Caki2 (cell line): Measurements from ENCODE around the gene SUN1. TPM values are rescaled to one million over a fixed set of nuclear protein-coding genes. Genes with fewer than 3 reads are reported as not detected.

Experiments used
- DNase-seq: peaks from one replicate; pipeline ENCODE4 v3.0.0-alpha.2; 2015; ENCODE audit warnings: low read depth
- in situ Hi-C: cut with HindIII; loops from 2 replicates; pipeline ENCODE4 v1.10.0; 2016; ENCODE audit warnings: low sequenced_read_pairs, low pct_unique_long_range_greater_than_20kb, mixed read lengths
- total RNA-seq: library from RNA; depleted of rRNA; stranded (reverse); fragments of >200 nt; shearing (Covaris generic); gene quantifications from 2 replicates; pipeline ENCODE4 v1.2.3, GENCODE V29; 2014; ENCODE audit warnings: low replicate concordance

The SUN1 gene
- total RNA-seq, 1 experiment from 2014 or later, result 111 TPM

- DNase-seq, result no peak
- in situ Hi-C loops, result no loop called here
Measured at GRCh38 chr7:828793-829561, 3.3 kb upstream of the SUN1 start.

GRCh38 chr7:830069-830468 is 2.2 kb upstream of the SUN1 start:
- no peak for DNase-seq
- in situ Hi-C loops, result no loop called here

DNA sequence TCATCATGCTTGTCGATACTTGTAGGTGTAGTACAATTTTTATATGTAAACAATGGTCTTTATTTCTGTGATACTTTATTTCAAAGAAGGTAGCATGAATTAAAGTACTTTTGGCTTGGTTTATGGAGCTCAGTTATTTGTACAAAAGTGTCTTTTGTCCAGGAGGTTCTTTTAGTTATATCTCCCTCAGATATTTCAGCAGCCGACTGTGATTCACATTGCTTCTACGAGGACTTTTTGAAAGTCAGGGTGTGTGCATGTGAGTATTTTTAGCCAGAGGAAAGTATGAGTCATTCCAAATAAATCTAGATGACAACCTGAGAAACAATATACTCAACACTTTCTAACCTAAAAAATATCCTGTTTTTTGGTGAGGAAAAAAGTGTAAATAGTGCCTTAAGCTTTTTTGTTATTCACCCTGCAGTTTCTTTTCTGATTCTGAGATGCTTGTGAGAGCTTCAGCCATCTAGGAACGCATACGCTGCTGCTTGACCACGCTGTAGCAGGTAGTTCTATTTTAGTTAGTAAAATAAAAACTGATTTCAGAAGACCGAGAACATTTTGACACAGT is 595 bp upstream of the SUN1 start:
- DNase-seq, result peak; percentile 85
- in situ Hi-C loops, result no loop called here

- DNase-seq, result no peak
Measured at GRCh38 chr7:832968-833424, 720 bp downstream of the SUN1 start.

DNA sequence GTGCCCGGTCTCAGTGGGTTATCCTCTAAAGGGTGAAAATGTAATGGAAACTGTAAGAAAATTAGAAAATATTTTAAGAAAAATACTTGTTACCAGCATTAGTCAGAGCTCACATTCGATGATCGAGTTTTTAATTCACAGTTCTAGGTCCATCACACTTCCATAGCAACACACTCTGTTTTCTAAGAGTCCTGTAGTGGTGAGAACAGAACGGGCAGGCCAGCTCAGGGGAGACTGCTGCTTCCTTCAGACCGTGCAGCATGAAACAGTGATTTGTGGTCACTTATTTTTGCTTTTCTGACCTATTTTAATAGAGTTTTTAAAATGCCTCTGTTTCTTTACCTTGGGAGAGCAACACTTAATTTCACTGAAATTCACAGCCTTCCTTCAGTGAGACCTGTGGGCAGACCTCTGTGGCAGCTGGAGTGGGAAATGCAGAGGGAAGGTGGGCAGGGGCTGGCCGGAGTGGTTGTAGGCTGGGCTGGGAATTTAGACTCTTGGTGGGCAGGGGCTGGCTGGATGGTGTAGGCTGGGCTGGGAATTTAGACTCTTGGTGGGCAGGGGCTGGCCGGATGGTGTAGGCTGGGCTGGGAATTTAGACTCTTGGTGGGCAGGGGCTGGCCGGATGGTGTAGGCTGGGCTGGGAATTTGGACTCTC is 1.5 kb downstream of the SUN1 start:
- in situ Hi-C loops, result no loop called here
- DNase-seq, result no peak

More at GRCh38 chr7:832968-833424, 720 bp downstream of the SUN1 start:
- in situ Hi-C loops, result no loop called here

DNA sequence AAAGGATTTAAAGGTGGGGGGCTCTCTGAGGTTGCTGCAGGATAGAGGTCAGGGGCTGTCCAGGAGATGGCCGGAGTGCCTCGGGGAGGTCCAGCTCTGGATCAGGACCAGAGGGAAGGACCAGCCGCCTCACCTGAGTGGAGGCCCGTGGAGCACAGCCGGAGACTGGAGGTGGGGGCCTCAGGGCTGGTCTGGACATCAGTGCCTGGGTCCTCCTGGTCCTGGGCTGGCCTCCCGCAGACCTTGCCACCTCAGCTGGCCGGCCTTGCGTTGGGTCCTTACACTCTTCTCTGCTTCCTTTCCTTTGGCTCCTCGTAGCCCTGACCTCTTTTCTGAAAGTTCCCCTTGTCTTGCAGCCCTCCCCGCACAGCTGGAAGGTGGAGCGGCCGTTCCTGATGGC is 2.0 kb downstream of the SUN1 start:
- in situ Hi-C loops, result no loop called here
- DNase-seq, result no peak

GRCh38 chr7:835021-835420 is 2.7 kb downstream of the SUN1 start:
- in situ Hi-C loops, result no loop called here
- DNase-seq, result no peak

DNA sequence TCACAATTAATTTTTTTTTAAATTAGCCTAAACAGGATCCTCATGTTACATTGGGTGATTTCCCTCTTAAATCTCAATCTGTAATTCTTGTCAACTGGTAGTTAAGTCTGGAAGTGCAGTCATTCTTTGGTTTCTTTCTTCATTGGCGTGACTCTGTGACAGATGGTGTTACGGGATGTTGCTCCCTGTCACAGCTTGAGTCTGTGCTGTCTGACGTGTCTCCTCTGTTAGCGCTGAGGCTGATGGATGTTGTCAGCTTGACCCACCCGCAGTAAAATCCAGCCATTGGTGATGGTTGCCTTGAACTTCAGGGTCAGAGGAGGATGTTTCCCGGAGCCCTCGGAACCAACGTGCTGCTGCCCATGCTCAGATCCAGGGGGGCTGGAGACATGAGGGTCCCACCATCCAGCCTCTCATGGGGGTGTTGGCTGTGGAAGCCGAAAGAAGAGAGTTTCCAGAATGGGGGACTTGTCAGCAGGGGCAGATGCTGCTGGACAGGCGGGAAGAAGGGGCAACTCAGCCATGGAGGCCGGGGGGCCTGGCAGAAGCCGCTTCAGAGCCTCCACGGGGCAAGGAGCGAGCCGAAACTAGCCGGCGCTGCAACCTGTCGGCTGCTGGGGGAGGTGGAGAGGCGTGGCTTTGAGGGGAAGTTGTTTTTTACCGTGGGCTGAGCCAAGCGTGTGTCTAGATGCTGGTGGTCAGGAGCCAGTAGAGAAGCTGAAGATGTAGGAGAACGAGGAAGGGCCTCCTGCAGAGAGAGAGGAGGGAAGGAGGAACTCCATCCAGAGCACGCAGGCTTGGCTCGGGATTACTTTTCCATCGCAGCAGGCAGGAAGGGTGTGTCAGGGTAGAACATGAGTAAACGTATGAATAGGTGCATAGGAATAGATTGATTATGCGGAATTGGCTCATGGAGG is 3.5 kb downstream of the SUN1 start:
- in situ Hi-C loops, result no loop called here
- no peak for DNase-seq

DNA sequence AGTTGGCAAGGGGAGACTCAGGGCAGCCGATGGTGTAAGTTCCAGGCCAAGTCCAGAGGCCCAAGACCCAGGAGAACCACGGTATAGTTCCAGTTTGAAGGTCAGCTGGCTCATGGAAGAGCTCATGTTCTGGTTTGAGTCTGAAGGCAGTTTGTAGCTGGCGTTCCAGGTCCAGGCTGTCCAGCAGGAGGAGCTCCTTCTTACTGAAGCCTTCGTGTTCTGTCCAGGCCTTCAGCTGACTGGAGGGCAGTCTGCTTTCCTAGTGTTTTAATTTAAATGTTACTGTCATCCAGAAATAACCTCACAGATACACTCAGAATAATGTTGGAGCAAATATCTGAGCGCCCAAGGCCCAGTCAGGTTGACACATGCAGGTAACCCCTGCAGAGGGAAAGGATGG is 4.2 kb downstream of the SUN1 start:
- DNase-seq, result peak; percentile 21
- in situ Hi-C loops, result no loop called here

DNA sequence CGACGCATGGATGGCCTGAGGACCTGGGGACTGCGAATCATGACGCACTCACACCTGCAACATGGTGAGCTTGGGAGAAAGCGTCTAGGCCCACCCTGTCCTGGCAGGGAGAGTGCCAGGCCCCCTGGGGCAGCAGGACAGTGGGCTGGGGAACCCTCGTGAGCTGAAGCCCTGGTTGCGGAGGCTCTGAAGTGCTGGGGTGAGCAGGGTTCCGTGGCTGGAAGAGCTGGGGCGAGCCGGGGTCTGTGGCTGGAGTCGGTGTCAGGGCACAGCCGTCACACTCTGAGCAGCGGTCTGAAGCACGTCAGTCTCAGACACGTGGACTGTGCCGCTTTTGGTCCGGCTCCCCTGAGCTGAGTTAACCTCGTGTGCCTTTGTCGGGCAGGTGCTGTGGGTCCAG is 4.7 kb downstream of the SUN1 start:
- in situ Hi-C loops, result no loop called here
- no peak for DNase-seq

DNA sequence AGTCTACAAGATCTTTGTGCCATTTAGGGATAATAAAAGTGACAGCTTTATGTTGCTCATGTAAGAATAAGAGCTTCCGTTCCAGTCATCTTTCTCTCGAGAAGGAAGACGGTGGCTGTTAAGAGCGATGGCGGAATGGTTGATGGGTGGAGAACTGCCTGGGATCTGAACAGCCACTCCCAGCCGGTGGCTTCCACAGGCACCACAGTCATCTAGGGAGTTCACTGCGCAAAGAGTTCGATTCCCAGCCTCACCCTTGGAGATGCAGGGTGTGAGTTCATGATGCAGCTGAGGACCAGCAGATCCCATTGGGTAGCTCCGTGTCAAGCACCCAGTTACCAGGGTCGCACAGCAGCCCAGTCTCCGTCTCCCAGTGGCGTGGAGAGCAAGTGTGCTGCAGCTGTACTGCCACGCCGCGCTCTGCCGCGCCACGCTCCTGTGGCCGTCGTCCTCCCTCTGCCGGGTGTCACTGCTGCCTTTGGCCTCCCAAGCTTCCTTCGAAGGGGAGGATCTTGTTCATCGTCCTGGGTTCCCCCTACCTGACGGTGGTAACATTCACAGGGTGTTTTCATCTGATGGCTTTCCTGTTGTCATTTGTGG is 7.8 kb downstream of the SUN1 start:
- in situ Hi-C loops, result no loop called here
- DNase-seq, result no peak

- DNase-seq, result no peak
- in situ Hi-C loops, result no loop called here
Measured at GRCh38 chr7:841943-842342, 9.7 kb downstream of the SUN1 start.

- in situ Hi-C loops, result no loop called here
- DNase-seq, result no peak
Measured at GRCh38 chr7:842431-843031, 10.3 kb downstream of the SUN1 start.

GRCh38 chr7:843230-843629 is 11.0 kb downstream of the SUN1 start:
- in situ Hi-C loops, result no loop called here
- DNase-seq, result no peak

GRCh38 chr7:844043-844442 is 11.8 kb downstream of the SUN1 start:
- no peak for DNase-seq
- in situ Hi-C loops, result no loop called here

DNA sequence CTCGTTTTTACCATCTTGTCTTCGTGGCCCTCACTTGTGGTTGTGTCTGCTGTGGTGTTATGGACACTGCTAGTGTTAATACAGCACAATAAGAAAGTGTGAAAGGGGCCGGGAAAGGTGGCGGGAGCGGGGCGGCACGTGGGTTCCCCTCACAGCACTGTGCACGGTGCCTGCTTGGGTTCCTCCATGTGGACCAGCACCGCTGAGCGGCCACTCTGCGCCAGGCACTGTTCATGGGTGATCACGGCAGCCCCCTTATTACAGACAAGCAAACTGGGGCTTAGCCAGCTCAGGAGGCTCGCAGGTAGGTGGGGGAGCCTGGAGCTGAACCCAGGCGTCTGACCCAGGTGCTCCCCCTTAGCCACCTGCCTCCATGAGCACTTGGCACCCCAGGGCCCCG is 12.2 kb downstream of the SUN1 start:
- in situ Hi-C loops, result no loop called here
- DNase-seq, result no peak

- DNase-seq, result no peak
- in situ Hi-C loops, result no loop called here
Measured at GRCh38 chr7:845091-845490, 12.8 kb downstream of the SUN1 start.

GRCh38 chr7:845731-846130 is 13.5 kb downstream of the SUN1 start:
- DNase-seq, result no peak
- in situ Hi-C loops, result no loop called here
